K562 (cell line): Measurements from ENCODE around the gene MICAL2. TPM values are rescaled to one million over a fixed set of nuclear protein-coding genes. Genes with fewer than 3 reads are reported as not detected.

Source experiments
- DEAF1 ChIP-seq: fragments of 450-650 bp; formaldehyde crosslinking; IDR thresholded peaks from 2 replicates; pipeline ENCODE4 v1.4.0; 2020; ENCODE audit warnings: mild to moderate bottlenecking, moderate library complexity
- DMBX1 ChIP-seq: fragments of 250-450 bp; sonication (Bioruptor Pico); IDR thresholded peaks from 2 replicates; pipeline ENCODE4 v1.8.0; 2022; ENCODE audit warnings: inconsistent platforms, mild to moderate bottlenecking, moderate library complexity, borderline replicate concordance
- MAZ ChIP-seq, 2 experiments: fragments of 450-650 bp in 1 of 2; sonication (generic) in 1 of 2; formaldehyde crosslinking; IDR thresholded peaks in 1 of 2; conservative IDR thresholded peaks in 1 of 2; 2 replicates each; pipeline versions ENCODE4 v1.4.0 to v1.5.0; 2020; ENCODE audit warnings: mild to moderate bottlenecking in 1 of 2, missing genetic modification reagents in 1 of 2
- NFE2 ChIP-seq: IDR thresholded peaks from 2 replicates; pipeline ENCODE4 v1.6.1; 2014; ENCODE audit warnings: antibody characterized with exemption, low read depth
- SOX6 ChIP-seq: fragments of 450-650 bp; IDR thresholded peaks from 2 replicates; pipeline ENCODE4 v1.6.1; 2014; ENCODE audit warnings: mild to moderate bottlenecking
- ZFP91 ChIP-seq: sonication (generic); formaldehyde crosslinking; IDR thresholded peaks from 2 replicates; pipeline ENCODE4 v1.8.0; 2022; ENCODE audit warnings: mild to moderate bottlenecking, missing genetic modification reagents
- ZMIZ1 ChIP-seq, 2 experiments: fragments of 150-350 bp in 1 of 2; IDR thresholded peaks; 2 replicates each; pipeline ENCODE4 v1.6.1; 2012 to 2016; ENCODE audit warnings: low read depth in 2 of 2, low read length in 2 of 2, mild to moderate bottlenecking in 1 of 2, moderate library complexity in 1 of 2
- ZNF174 ChIP-seq: fragments of 250-450 bp; sonication (Bioruptor Pico); IDR thresholded peaks from 2 replicates; pipeline ENCODE4 v1.4.0; 2020; ENCODE audit warnings: mild to moderate bottlenecking
- polyA plus RNA-seq, 8 experiments: library from polyadenylated mRNA; depleted of rRNA in 4 of 8; stranded (reverse) in 5 of 8; unstranded in 3 of 8; fragments of >200 nt; fragmentation: Nextera tagmentation in 2 of 8; fragmentation: Illumina TruSeq in 1 of 8; extraction: Ambion mirVana in 2 of 8; extraction: Trizol in 1 of 8; gene quantifications; 2 replicates each; pipeline versions ENCODE4 v1.2.1 to v1.2.3, GENCODE V29; 2011 to 2014; ENCODE audit warnings: inconsistent platforms in 1 of 8, missing spikeins in 1 of 8
- total RNA-seq, 7 experiments: library from RNA; depleted of rRNA in 6 of 7; stranded (reverse); fragments of >200 nt in 6 of 7; fragmentation: Illumina TruSeq in 2 of 7; extraction: Trizol in 2 of 7; gene quantifications; 2 replicates each; pipeline versions ENCODE4 v1.2.1 to v1.2.3, GENCODE V29; 2011 to 2021; ENCODE audit warnings: low replicate concordance in 1 of 7
- TF ChIP-seq, protein P1 (sequence below): fragments of 450-650 bp; conservative IDR thresholded peaks from 2 replicates; pipeline ENCODE4 v1.6.1; 2016; ENCODE audit warnings: missing genetic modification characterization, low read depth, mild to moderate bottlenecking, missing compliant biosample characterization, moderate library complexity

The MICAL2 gene
- total and polyA plus RNA-seq, 9 of the 15 experiments (the other 6 are each of a cell fraction or from before 2014, with no cell fraction given), result 4.7 to 64.2 (median 33.6) TPM

DNA sequence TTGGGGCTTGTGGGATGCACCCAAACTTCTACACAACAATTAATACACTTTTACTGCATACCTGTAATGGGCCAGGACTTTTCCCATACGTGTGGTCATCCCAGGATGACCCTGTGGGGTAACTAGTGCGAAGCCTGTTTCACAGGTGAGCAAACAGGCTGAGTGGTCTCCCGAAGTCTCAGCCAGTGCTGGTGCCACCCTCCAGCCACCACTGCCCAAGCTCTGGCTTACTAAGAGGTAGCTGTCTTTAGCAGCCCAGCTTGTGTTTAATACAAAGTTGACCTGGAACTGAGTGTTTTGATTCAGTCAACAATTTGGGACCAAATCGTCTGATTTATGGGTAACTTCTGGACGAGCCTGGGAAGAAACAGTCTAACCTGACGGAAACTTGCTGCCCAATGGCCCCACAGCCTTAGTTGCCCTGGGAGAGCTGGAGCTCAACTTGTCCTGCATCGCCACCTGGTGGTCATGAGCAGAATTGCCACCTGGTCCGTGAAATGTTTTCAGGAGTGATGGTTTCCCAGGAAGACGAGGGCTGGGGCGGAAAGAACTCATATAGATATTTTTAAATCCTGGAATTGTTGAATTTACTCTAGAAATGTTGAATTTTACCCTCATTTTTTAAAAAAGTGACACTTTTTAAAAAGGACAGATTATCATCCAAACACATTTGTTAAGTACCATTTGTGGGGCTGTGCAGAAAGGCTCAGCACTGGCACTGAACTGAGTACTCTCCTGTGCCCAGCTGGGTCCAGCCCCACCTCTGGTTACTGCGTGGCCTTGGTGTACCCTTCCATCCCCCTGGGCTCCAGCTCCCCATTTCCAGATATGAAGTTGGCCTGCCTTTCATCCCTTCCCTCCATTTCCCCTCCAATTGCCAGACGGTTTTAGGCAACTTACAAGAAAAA lies 171.4 kb downstream of the MICAL2 start (continued):
- TF ChIP-seq MAZ (CRISPR knock-in tag; conservative IDR thresholded peaks at IDR 0.05 in 1 of 2, IDR thresholded peaks at IDR 0.05 in 1 of 2), result peak in 1 of 2 experiments; percentile 57; a peak in 1 of 4 replicates
- TF ChIP-seq SOX6, result peak; percentile 21; the same call in 1 of the 2 replicates
- TF ChIP-seq ZFP91 (CRISPR knock-in tag), result no peak
- TF ChIP-seq DEAF1, result peak; percentile 99
- TF ChIP-seq ZMIZ1 (IDR thresholded peaks at IDR 0.05; ENCODE audit: low read depth in 2 of 2, low read length in 2 of 2), result no peak
- no peak for TF ChIP-seq ZNF174
- TF ChIP-seq, protein P1, sequence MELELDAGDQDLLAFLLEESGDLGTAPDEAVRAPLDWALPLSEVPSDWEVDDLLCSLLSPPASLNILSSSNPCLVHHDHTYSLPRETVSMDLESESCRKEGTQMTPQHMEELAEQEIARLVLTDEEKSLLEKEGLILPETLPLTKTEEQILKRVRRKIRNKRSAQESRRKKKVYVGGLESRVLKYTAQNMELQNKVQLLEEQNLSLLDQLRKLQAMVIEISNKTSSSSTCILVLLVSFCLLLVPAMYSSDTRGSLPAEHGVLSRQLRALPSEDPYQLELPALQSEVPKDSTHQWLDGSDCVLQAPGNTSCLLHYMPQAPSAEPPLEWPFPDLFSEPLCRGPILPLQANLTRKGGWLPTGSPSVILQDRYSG (tag), result no peak
- TF ChIP-seq DMBX1 (CRISPR knock-in tag), result no peak
- TF ChIP-seq NFE2, result no peak
